Endothelial cell of umbilical vein (primary cell): ENCODE measurements around the gene IKZF4. TPM values are rescaled to one million over a fixed set of nuclear protein-coding genes. Genes with fewer than 3 reads are reported as not detected.
A peak's percentile ranks its signal among the peaks of the same experiment; 100 is the strongest.

ENCODE experiments used
- BruUV-seq: library from RNA; stranded (reverse); fragments of 400-500 nt; replicated peaks from 2 replicates; lab custom pipeline; 2021; lab: Mats Ljungman, UMichigan
- CTCF ChIA-PET: fragments of 300-600, 350-600 bp; sonication (Branson Sonifier 250); formaldehyde crosslinking; loops from one replicate; lab custom pipeline; 2021; ENCODE audit warnings: antibody characterized with exemption, inconsistent platforms; lab: Charles Lee
- POLR2A ChIA-PET: fragments of 300-600, 350-600 bp; sonication (Branson Sonifier 250); formaldehyde crosslinking; loops from one replicate; lab custom pipeline; 2021; ENCODE audit warnings: antibody characterized with exemption, inconsistent platforms; lab: Charles Lee
- DNase-seq: peaks from one replicate; pipeline ENCODE4 v3.0.0-alpha.2; 2011; ENCODE audit warnings: low read depth, low spot score
- FAIRE-seq: peaks from 2 replicates; lab custom pipeline; 2011; peaks lifted over from hg19 to GRCh38; lab: Jason Lieb, UNC
- H2AFZ ChIP-seq: 2 replicates; pipeline ENCODE4 v1.6.0; 2012; ENCODE audit warnings: low read depth, low read length, control low read depth, inconsistent platforms
- H3K27ac ChIP-seq: 2 replicates; pipeline ENCODE4 v1.5.1; 2011; ENCODE audit warnings: low read depth, mild to moderate bottlenecking, control low read depth, low read length, moderate library complexity; ENCODE audit not compliant: insufficient read depth
- H3K27me3 ChIP-seq, 2 experiments: 2 replicates each; pipeline versions ENCODE4 v1.6.0 to v1.6.1; 2011; ENCODE audit warnings: low read length in 2 of 2, mixed read lengths in 1 of 2; ENCODE audit not compliant: control insufficient read depth in 2 of 2, insufficient read depth in 2 of 2
- H3K36me3 ChIP-seq, 2 experiments: 2 replicates in 1 of 2; 3 replicates in 1 of 2; pipeline ENCODE4 v1.5.1; 2011; ENCODE audit warnings: low read length in 2 of 2, mild to moderate bottlenecking in 1 of 2, moderate library complexity in 1 of 2; ENCODE audit not compliant: control insufficient read depth in 2 of 2, insufficient read depth in 2 of 2; ENCODE audit errors: extremely low read depth in 1 of 2
- H3K4me1 ChIP-seq: 3 replicates; pipeline ENCODE4 v1.5.1; 2011; ENCODE audit warnings: mild to moderate bottlenecking, low read length; ENCODE audit not compliant: control insufficient read depth, insufficient read depth; ENCODE audit errors: extremely low read depth
- H3K4me2 ChIP-seq: 2 replicates; pipeline ENCODE4 v1.6.1; 2011; ENCODE audit warnings: low read length, control low read depth, mixed read lengths; ENCODE audit not compliant: insufficient read depth
- H3K4me3 ChIP-seq, 3 experiments: fragments of 200-600 bp in 1 of 3; sonication (generic), shearing (Covaris generic) in 1 of 3; replicated peaks in 1 of 3; 2 replicates each; pipeline ENCODE4 v1.5.1; 2011 to 2016; ENCODE audit warnings: control low read depth in 3 of 3, low read length in 3 of 3, mild to moderate bottlenecking in 2 of 3, inconsistent platforms in 1 of 3, low read depth in 1 of 3, moderate library complexity in 1 of 3; ENCODE audit not compliant: insufficient read depth in 1 of 3
- H3K79me2 ChIP-seq: 2 replicates; pipeline ENCODE4 v1.6.0; 2012; ENCODE audit warnings: low read length, inconsistent platforms; ENCODE audit not compliant: control insufficient read depth, insufficient read depth
- H3K9ac ChIP-seq: replicated peaks from 2 replicates; pipeline ENCODE3; 2011; ENCODE audit warnings: low read length, control low read depth; ENCODE audit not compliant: insufficient read depth; ENCODE audit errors: extremely low read depth
- H3K9me1 ChIP-seq: replicated peaks from 3 replicates; pipeline ENCODE4 v1.6.0; 2011; ENCODE audit warnings: mild to moderate bottlenecking, low read length; ENCODE audit not compliant: control insufficient read depth, insufficient read depth; ENCODE audit errors: extremely low read depth
- H3K9me3 ChIP-seq: replicated peaks from 2 replicates; pipeline ENCODE4 v1.5.1; 2012; ENCODE audit warnings: low read length, inconsistent platforms; ENCODE audit not compliant: control insufficient read depth, insufficient read depth
- H4K20me1 ChIP-seq: replicated peaks from 2 replicates; pipeline ENCODE3; 2011; ENCODE audit warnings: mild to moderate bottlenecking, low read length; ENCODE audit not compliant: control insufficient read depth, insufficient read depth; ENCODE audit errors: extremely low read depth
- EZH2 ChIP-seq: IDR thresholded peaks from 2 replicates; pipeline ENCODE4 v1.6.1; 2012; ENCODE audit warnings: borderline replicate concordance, low read depth, mild to moderate bottlenecking, moderate library complexity, low read length, inconsistent platforms; ENCODE audit not compliant: severe bottlenecking
- FOS ChIP-seq: IDR thresholded peaks from 2 replicates; pipeline ENCODE4 v1.6.1; 2011; ENCODE audit warnings: mild to moderate bottlenecking, low read length, moderate library complexity, borderline replicate concordance; ENCODE audit not compliant: insufficient read depth
- GATA2 ChIP-seq: IDR thresholded peaks from 2 replicates; pipeline ENCODE4 v1.7.0; 2011; ENCODE audit warnings: low read depth, mild to moderate bottlenecking, moderate library complexity, mixed read lengths, low read length; ENCODE audit not compliant: insufficient read length, insufficient read depth
- MYC ChIP-seq: IDR thresholded peaks from one replicate; pipeline ENCODE4 v1.6.1; 2011; ENCODE audit warnings: mild to moderate bottlenecking, low read depth, low read length
- POLR2A ChIP-seq: IDR thresholded peaks from 2 replicates; pipeline ENCODE4 v1.6.1; 2012; ENCODE audit warnings: low read depth, mild to moderate bottlenecking, control low read depth, low read length
- POLR2AphosphoS5 ChIP-seq: IDR thresholded peaks from 2 replicates; pipeline ENCODE4 v1.6.1; 2012; ENCODE audit warnings: low read depth, mild to moderate bottlenecking, control low read depth, low read length, moderate library complexity; ENCODE audit not compliant: insufficient read depth
- dilution Hi-C: fragments of 300-500 bp; cut with MboI; formaldehyde crosslinking; loops from one replicate; pipeline ENCODE4 v1.15.0; 2019; ENCODE audit warnings: low sequenced_read_pairs; ENCODE audit not compliant: extremely low pct_ligation_motif_present
- intact Hi-C: fragments of 100-400 bp; cut with micrococcal nuclease; formaldehyde crosslinking; loops from one replicate; pipeline ENCODE4 v1.10.0; 2022
- polyA plus RNA-seq, 4 experiments: library from polyadenylated mRNA; depleted of rRNA in 3 of 4; stranded (reverse) in 3 of 4; unstranded in 1 of 4; fragments of >200 nt; gene quantifications; 2 replicates each; pipeline versions ENCODE4 v1.2.1 to v1.2.3, GENCODE V29; 2011 to 2012; ENCODE audit warnings: missing spikeins in 1 of 4
- total RNA-seq: library from RNA; stranded (reverse); gene quantifications from 2 replicates; pipeline ENCODE4 v1.2.3, GENCODE V29; 2021
- TF ChIP-seq, protein P1 (sequence below): IDR thresholded peaks from 2 replicates; pipeline ENCODE4 v1.6.1; 2011; ENCODE audit not compliant: insufficient read depth, insufficient read length

IKZF4 gene
- total and polyA plus RNA-seq, 2 donors (not counting 3 experiments of a cell fraction or from before 2014, with no cell fraction given): 3.4 to 5.4 TPM

DNA sequence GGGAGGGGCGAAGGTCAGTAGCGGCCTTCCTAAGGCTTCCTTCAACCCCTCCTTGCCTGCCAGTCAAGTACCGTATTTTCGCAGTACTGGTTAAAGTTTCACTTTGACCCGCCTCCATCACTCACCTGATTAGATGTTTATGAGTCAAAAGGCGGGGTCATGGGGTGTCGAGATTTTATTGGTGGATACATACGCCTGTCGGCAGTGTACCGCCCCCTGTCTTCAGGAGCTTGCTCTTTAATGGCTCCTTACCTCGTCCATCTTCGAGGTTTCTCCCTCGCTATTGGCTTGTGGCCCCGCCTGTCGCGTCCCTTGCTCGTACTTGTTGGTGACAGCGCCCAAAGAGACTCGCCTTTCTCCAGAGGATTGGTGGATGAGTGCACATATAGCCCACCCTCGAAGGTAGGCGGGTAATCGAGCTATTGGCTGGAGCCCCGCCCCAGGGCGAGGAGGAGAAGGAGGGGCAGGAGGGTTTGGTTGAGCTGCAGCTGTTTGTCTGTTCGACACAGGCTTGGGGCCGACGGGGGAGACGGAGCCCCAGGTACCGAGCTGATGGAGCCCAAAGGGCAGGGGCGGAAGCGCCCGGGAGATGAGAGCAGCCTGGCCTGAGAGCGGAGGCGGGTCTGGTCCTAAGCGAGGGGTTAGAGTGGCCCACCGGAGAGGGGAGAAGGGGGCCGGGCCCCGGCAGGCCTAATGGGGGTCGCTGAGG, 47.1 kb upstream of the IKZF4 start, which contains the start of gene RAB5B:
RAB5B (plus strand) TSS at position 480 of the 709 bp plus-strand sequence. CDS start 12,883 bp downstream, outside the sequence.
- CTCF ChIA-PET: interaction anchor here (0.7 to 3.0 kb wide), 13 partner anchors 12 to 1485 kb away, joined by 3 to 34 read pairs (median 5); partner anchors contain the start of genes DGKA, DNAJC14, GLI1 and PA2G4
- Histone ChIP-seq H3K27me3 (no peaks in the 10 kb centered on the region), H4K20me1 (no peaks in the 10 kb centered on the region), H3K4me1 (peaks cover 27% of the 10 kb centered on the region), H3K4me3 (peak within 1 kb of the TSS; percentile 87 to 93 (median 92)), H3K79me2 (peaks cover 40% of the 10 kb centered on the region), H3K9me3 (no peaks in the 10 kb centered on the region), H2AFZ (peak within 1 kb of the TSS; percentile 67), H3K36me3 (peaks cover under 1 to 1% of the 10 kb centered on the region in 2 experiments), H3K4me2 (peak within 1 kb of the TSS; percentile 94), H3K27ac (peak within 1 kb of the TSS; percentile 81), H3K9ac (peak within 1 kb of the TSS; percentile 93), H3K9me1 (no peaks in the 10 kb centered on the region)
- FAIRE-seq (peak; percentile 99), DNase-seq (peak; percentile 100)
- no TSS peak for BruUV-seq
- intact Hi-C loops (loop anchor here (1.0 to 2.0 kb wide), 4 partner anchors 41 to 156 kb away; partner anchors contain the start of genes DNAJC14 and SARNP), dilution Hi-C loops (no loop called here)
- TF ChIP-seq, protein P1, sequence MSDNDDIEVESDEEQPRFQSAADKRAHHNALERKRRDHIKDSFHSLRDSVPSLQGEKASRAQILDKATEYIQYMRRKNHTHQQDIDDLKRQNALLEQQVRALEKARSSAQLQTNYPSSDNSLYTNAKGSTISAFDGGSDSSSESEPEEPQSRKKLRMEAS: no peak
- no peak for TF ChIP-seq GATA2
- peak; percentile 39 for TF ChIP-seq POLR2AphosphoS5
- TF ChIP-seq FOS: peak; percentile 56
- no peak for TF ChIP-seq EZH2
- peak; percentile 74 for TF ChIP-seq POLR2A
- no peak for TF ChIP-seq MYC
- POLR2A ChIA-PET: interaction anchor here (0.7 to 1.9 kb wide), 15 partner anchors 10 to 244 kb away, joined by 3 to 18 read pairs (median 4); partner anchors contain the start of genes CD63, DNAJC14, PA2G4 and SUOX
